Liver (tissue), 9 donors: ENCODE results near the gene FMOD. TPM values are rescaled to one million over a fixed set of nuclear protein-coding genes. Genes with fewer than 3 reads are reported as not detected.
A peak's percentile ranks its signal among the peaks of the same experiment; 100 is the strongest.
"Not testable (repeated sequence)": the region's sequence is repeated elsewhere in the genome, so short reads cannot be mapped to it uniquely, and the experiment has no call there.

ENCODE experiments used
- DNase-seq: peaks from one replicate; pipeline ENCODE4 v3.0.0-alpha.2; 2017; ENCODE audit warnings: low spot score
- H3K27ac ChIP-seq, 2 donors: one replicate each; pipeline ENCODE4 v1.7.0; 2013; ENCODE audit warnings: inconsistent platforms in 2 of 2, low read length in 2 of 2, control low read depth in 1 of 2, low read depth in 1 of 2, mild to moderate bottlenecking in 1 of 2
- H3K27me3 ChIP-seq, 4 donors: one replicate each; pipeline versions ENCODE4 v1.6.1 to v1.7.0; 2013; ENCODE audit warnings: low read length in 3 of 4, inconsistent platforms in 1 of 4, mild to moderate bottlenecking in 1 of 4, moderate library complexity in 1 of 4; ENCODE audit not compliant: control insufficient read depth in 4 of 4, insufficient read depth in 4 of 4
- H3K36me3 ChIP-seq, 4 donors: one replicate each; pipeline versions ENCODE4 v1.6.1 to v1.7.0; 2013; ENCODE audit warnings: low read length in 3 of 4, mild to moderate bottlenecking in 3 of 4, low read depth in 1 of 4, moderate library complexity in 1 of 4; ENCODE audit not compliant: control insufficient read depth in 4 of 4, insufficient read depth in 3 of 4
- H3K4me1 ChIP-seq, 4 donors: one replicate each; pipeline versions ENCODE4 v1.6.1 to v1.7.0; 2013; ENCODE audit warnings: low read length in 3 of 4, mild to moderate bottlenecking in 3 of 4, moderate library complexity in 1 of 4; ENCODE audit not compliant: control insufficient read depth in 4 of 4, insufficient read depth in 4 of 4
- H3K4me3 ChIP-seq, 3 donors: one replicate each; pipeline versions ENCODE4 v1.6.1 to v1.7.0; 2013; ENCODE audit warnings: low read length in 3 of 3, control low read depth in 1 of 3, low read depth in 1 of 3, mild to moderate bottlenecking in 1 of 3
- H3K9ac ChIP-seq, 2 donors: one replicate each; pipeline ENCODE4 v1.7.0; 2013; ENCODE audit warnings: low read length in 2 of 2, mild to moderate bottlenecking in 2 of 2, moderate library complexity in 2 of 2, control low read depth in 1 of 2, low read depth in 1 of 2
- H3K9me3 ChIP-seq, 4 donors: one replicate each; pipeline versions ENCODE4 v1.6.1 to v1.7.0; 2013; ENCODE audit warnings: low read length in 3 of 4; ENCODE audit not compliant: control insufficient read depth in 4 of 4
- ATF3 ChIP-seq: IDR thresholded peaks from 2 replicates; pipeline ENCODE4 v1.6.1; 2016; ENCODE audit warnings: antibody characterized with exemption
- CTCF ChIP-seq: fragments of 150-350 bp; IDR thresholded peaks from 2 replicates; pipeline ENCODE4 v1.5.1; 2017; ENCODE audit warnings: improper control_type of control experiment, low read depth, low read length; ENCODE audit not compliant: missing input control
- HNF4A ChIP-seq, 2 donors: conservative IDR thresholded peaks; 2 replicates each; pipeline ENCODE4 v1.6.1; 2016; ENCODE audit warnings: antibody characterized with exemption in 2 of 2, mild to moderate bottlenecking in 2 of 2
- JUND ChIP-seq, 2 donors: IDR thresholded peaks; 2 replicates each; pipeline ENCODE4 v1.6.1; 2016; ENCODE audit warnings: antibody characterized with exemption in 2 of 2
- MAX ChIP-seq: IDR thresholded peaks from 2 replicates; pipeline ENCODE4 v1.6.1; 2016; ENCODE audit warnings: antibody characterized with exemption
- NR2F2 ChIP-seq: IDR thresholded peaks from 2 replicates; pipeline ENCODE4 v1.6.1; 2016; ENCODE audit warnings: antibody characterized with exemption
- RAD21 ChIP-seq, 2 donors: IDR thresholded peaks; 2 replicates each; pipeline ENCODE4 v1.6.1; 2016; ENCODE audit warnings: antibody characterized with exemption in 2 of 2, mild to moderate bottlenecking in 2 of 2
- REST ChIP-seq: IDR thresholded peaks from 2 replicates; pipeline ENCODE4 v1.6.1; 2016; ENCODE audit warnings: antibody characterized with exemption, mild to moderate bottlenecking
- SP1 ChIP-seq: IDR thresholded peaks from 2 replicates; pipeline ENCODE4 v1.6.1; 2018; ENCODE audit warnings: antibody characterized with exemption, mild to moderate bottlenecking
- TAF1 ChIP-seq: conservative IDR thresholded peaks from 2 replicates; pipeline ENCODE4 v1.6.1; 2016; ENCODE audit warnings: antibody characterized with exemption, mild to moderate bottlenecking
- YY1 ChIP-seq: IDR thresholded peaks from 2 replicates; pipeline ENCODE4 v1.6.1; 2016; ENCODE audit warnings: antibody characterized with exemption, mild to moderate bottlenecking
- WGBS: extraction: QIAGEN DNeasy Blood & Tissue Kit; methylation state at CpG from one replicate; pipeline ENCODE4 v1.1.7; 2013; 5-methylcytosine and 5-hydroxymethylcytosine counted together
- polyA plus RNA-seq, 2 donors: library from polyadenylated mRNA; stranded (reverse) in 1 of 2; unstranded in 1 of 2; fragments of 200-250 nt in 1 of 2; fragments of >200 nt in 1 of 2; fragmentation: Nextera tagmentation in 1 of 2; extraction: Ambion mirVana in 1 of 2; gene quantifications; one replicate each; pipeline versions ENCODE4 v1.2.1 to v1.2.3, GENCODE V29; 2013 to 2015
- total RNA-seq, 2 donors: library from RNA; depleted of rRNA; stranded (reverse); fragments of >200 nt; gene quantifications; one replicate each; pipeline ENCODE4 v1.2.3, GENCODE V29; 2014
- donor health status: healthy.
- donor health status: healthy.
- donor health status: healthy.
- donor health status: healthy.
- donor health status: healthy.

FMOD gene
- total and polyA plus RNA-seq, 4 donors = 1.0 to 7.0 (median 2.4) TPM

- no peaks in the 10 kb centered on the region for H3K4me1 ChIP-seq
- TF ChIP-seq REST (no peak), RAD21 (IDR thresholded peaks at IDR 0.05) (no peak), YY1 (no peak), NR2F2 (no peak), JUND (IDR thresholded peaks at IDR 0.05) (no peak), SP1 (no peak), CTCF (no peak), MAX (no peak)
- DNase-seq = no peak
- H3K9ac ChIP-seq = no peak overlapping the region
- no peak overlapping the region for H3K4me3 ChIP-seq
- no peaks in the 10 kb centered on the region for H3K36me3 ChIP-seq
- H3K27me3 ChIP-seq = no peaks in the 10 kb centered on the region
- 91% methylated on average over 1 of the region's 1 CpG for WGBS
- H3K9me3 ChIP-seq = no peaks in the 10 kb centered on the region
- H3K27ac ChIP-seq = no peak overlapping the region
These were observed 32.7 kb downstream of the FMOD start for GRCh38 chr1:203318229-203318517.

- WGBS = 78% methylated on average over 7 of the region's 7 CpGs
- H3K27me3 ChIP-seq = no peaks in the 10 kb centered on the region
- H3K4me3 ChIP-seq = no peak overlapping the region
- H3K36me3 ChIP-seq = no peaks in the 10 kb centered on the region
- no peak overlapping the region for H3K9ac ChIP-seq
- no peak overlapping the region for H3K27ac ChIP-seq
- DNase-seq = no peak
- H3K9me3 ChIP-seq = no peaks in the 10 kb centered on the region
- H3K4me1 ChIP-seq = no peaks in the 10 kb centered on the region
- no peak for TF ChIP-seq TAF1
- TF ChIP-seq YY1 = no peak
- no peak for TF ChIP-seq ATF3
- TF ChIP-seq JUND (IDR thresholded peaks at IDR 0.05) = no peak
These were observed 33.3 kb downstream of the FMOD start for GRCh38 chr1:203317429-203318228.

GRCh38 chr1:203316626-203317093, 34.3 kb downstream of the FMOD start:
- Histone ChIP-seq H3K4me1 (no peaks in the 10 kb centered on the region), H3K36me3 (no peaks in the 10 kb centered on the region), H3K9ac (no peak overlapping the region), H3K27me3 (no peaks in the 10 kb centered on the region), H3K27ac (peak overlapping the region in 1 of 2 donors; percentile 28), H3K4me3 (no peak overlapping the region), H3K9me3 (no peaks in the 10 kb centered on the region)
- DNase-seq = no peak
- 34% methylated on average over 4 of the region's 4 CpGs for WGBS
- TF ChIP-seq HNF4A (conservative IDR thresholded peaks at IDR 0.05) (no peak), SP1 (peak; percentile 35)

GRCh38 chr1:203314025-203314759, 36.7 kb downstream of the FMOD start:
- 91% methylated on average over 4 of the region's 4 CpGs for WGBS
- H3K4me1 ChIP-seq, DNase-seq: not testable (repeated sequence)

More at GRCh38 chr1:203314025-203314759, 36.7 kb downstream of the FMOD start:
- H3K9ac ChIP-seq, H3K36me3 ChIP-seq, H3K9me3 ChIP-seq, H3K27me3 ChIP-seq, H3K27ac ChIP-seq, H3K4me3 ChIP-seq: not testable (repeated sequence)
